Panc1 (cell line): ENCODE data around the gene NPW.

Experiments
- CTCF ChIP-seq: fragments of 450-650 bp; IDR thresholded peaks from 2 replicates; pipeline ENCODE4 v1.5.1; 2017; ENCODE audit warnings: mild to moderate bottlenecking
- POLR2AphosphoS5 ChIP-seq: IDR thresholded peaks from 2 replicates; pipeline ENCODE4 v1.6.1; 2012; ENCODE audit warnings: mild to moderate bottlenecking, low read depth, low read length, moderate library complexity
- TCF7L2 ChIP-seq: IDR thresholded peaks from 2 replicates; pipeline ENCODE4 v1.6.1; 2011; ENCODE audit warnings: mild to moderate bottlenecking, low read depth, low read length, inconsistent platforms

- TF ChIP-seq POLR2AphosphoS5, result no peak
- TF ChIP-seq CTCF, result no peak; the same call in 1 of the 2 replicates
- TF ChIP-seq TCF7L2, result no peak
Observed at GRCh38 chr16:2027024-2028010, 7.7 kb downstream of the NPW start.
